NCI-H1092 treated with DMSO at 0.1 percent for 48 hours (cell line): Measurements from ENCODE around the gene TIMM21.
A peak's percentile ranks its signal among the peaks of the same experiment; 100 is the strongest.

Source experiments
- DNase-seq: peaks from one replicate; lab custom pipeline; 2025; lab: John Stamatoyannopoulos, UW

TIMM21 gene

GRCh38 chr18:74194691-74195090, 46.4 kb downstream of the TIMM21 start:
- DNase-seq: no peak

DNA sequence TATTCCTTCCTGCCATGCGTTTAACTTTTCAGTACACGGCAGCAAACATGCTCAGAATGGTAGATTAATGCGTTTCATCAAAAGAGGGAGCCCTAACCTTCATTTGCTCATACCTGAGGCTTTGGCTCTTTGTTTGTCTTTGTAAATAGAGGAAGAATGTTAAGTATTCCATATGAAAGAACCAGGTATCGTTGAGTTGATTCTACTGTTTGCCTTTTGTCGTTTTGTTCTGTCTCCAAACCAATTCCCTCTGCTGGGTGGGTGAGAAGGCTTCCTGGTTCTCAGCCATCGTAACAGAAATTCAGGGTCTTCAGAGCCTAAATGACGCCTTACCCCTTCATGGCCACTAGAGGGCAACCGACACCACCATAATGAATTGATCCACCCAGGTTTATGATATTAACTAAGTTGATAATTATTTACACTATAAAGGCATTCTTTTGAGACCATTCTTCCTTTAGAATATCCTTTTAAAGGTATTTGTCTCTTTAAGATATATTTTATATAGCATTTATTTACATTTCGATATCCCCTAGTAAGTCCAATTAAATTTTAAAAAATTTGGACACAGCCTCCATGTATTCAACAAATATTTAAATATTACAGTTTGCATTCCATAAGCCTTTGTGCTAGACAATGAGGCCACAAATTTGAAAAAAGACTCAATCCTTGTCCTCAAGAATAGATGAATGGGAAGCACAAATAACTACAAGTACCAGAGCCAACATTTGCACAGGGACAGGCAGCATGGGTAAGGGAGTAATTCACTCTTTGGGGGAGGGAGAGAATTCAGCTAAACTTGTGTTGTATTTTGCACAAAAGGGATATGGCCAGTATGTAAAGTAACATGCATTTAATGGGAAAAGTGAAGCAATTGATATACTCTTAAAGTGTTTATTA, 48.1 kb downstream of the TIMM21 start:
- peak; percentile 90 for DNase-seq

- DNase-seq: no peak
Measured at GRCh38 chr18:74197705-74198341, 49.5 kb downstream of the TIMM21 start.

GRCh38 chr18:74198453-74198852, 50.1 kb downstream of the TIMM21 start:
- DNase-seq: no peak

- no peak for DNase-seq
Measured at GRCh38 chr18:74200780-74201179, 52.5 kb downstream of the TIMM21 start.

DNA sequence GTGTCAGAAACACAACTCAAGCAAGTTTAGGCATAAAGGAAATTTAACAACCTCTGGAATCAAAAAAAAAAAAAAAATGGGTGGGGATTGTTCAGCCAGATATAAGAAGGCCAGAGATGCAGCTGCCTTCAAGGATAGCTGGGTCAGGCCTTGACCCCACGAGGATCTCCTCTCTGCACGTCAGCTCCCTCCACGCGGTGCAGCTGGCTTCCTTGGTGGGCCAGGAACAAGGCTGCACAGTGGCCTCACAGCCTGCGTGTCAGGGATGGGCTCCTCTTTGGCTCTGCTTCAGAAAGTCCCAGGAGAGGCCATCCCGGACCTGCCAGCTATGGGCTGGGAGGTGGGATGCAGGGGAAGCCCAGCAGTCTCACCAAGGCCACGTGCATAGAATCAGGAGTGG, 55.5 kb downstream of the TIMM21 start:
- no peak for DNase-seq

DNA sequence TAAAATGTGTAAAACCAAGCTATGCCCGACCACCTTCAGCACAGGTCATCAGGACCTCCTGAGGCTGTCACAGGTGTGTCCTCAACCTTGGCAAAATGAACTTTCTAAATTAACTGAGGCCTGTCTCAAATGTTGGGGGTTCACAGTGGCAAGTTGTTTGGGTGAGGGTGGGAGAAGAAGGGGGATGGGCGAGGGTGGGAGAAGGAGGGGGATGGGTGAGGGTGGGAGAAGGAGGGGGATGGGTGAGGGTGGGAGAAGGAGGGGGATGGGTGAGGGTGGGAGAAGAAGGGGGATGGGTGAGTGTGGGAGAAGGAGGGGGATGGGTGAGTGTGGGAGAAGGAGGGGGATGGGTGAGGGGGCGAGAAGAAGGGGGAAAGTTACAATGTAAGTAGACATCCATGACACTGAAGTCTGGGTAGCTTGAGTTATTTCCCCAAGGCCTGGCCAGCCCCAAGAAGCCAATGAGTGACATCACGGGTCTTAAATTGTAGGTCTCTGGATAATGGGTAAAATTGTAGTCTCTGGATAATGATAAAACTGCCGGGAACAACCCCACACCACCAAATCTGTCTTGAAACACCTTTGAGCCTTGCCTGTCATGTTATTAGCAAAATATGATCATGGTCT, 56.3 kb downstream of the TIMM21 start:
- no peak for DNase-seq
